Measurements from ENCODE around the gene LRIG2.
"Not testable (repeated sequence)": the region's sequence is repeated elsewhere in the genome, so short reads cannot be mapped to it uniquely, and the experiment has no call there.

Gene LRIG2

GRCh38 chr1:113129529-113130185 is 56.7 kb downstream of the LRIG2 start:
- no peak for DNase-seq (ENCODE audit: low read depth, low spot score)

DNA sequence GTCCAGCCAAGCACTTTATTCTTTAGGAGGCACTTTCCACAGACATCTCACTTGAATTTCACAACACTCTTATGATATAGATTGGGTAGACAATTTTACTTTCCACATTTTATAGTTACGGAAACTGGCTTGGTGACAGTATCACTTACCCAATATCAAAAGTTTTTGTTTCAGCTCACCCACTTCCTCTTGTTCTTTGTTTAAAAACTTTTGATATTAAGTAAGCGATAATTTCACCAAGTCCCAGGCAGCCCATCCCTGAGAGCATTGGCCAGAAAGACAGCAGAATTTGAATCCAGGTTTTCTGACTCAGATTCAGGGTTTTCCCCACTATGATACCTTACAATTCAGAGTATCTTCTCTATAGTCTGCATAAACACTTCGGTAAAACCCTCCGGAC is 60.0 kb downstream of the LRIG2 start:
- DNase-seq (ENCODE audit: low read depth, low spot score) = no peak

DNA sequence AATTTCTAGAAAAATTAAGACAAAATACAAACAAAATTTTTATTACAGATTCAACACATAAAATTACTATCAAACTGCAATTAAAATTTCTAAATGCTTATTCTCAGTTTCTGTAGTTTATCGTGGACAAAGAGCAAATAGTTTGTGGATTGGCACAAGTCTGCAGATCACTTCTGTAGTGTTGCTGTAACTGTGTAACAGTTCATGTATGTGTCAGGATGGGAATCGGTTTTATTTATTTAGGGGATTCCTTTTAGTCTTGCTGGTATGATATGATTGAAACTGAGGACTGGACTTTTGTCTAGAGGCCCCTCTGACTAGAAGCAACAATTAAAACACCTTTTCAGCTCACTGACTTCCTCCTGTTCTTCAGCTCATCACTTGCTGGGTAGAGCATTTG is 60.8 kb downstream of the LRIG2 start:
- DNase-seq (ENCODE audit: low read depth, low spot score) = no peak

GRCh38 chr1:113135460-113135859 is 62.5 kb downstream of the LRIG2 start:
- DNase-seq (ENCODE audit: low read depth, low spot score) = no peak

DNA sequence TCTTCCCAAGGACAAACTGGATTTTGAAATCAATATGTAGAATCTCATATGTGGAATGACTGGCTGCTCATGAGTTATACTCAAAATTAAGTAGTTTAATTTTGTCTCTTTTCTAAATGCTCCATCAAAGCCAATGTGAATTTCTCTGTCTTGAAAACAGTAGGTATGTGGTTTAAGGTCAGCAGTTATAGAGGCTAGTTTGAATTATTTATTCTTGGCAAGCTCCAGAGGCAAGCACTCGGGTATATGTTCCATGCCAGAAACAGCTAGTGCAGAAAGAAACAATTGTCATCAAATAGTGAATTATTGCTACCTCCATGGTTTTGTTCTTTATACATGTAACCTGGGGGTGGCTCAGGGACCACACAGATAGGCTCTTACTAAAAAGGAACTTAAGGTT is 63.5 kb downstream of the LRIG2 start:
- DNase-seq (ENCODE audit: low read depth, low spot score) = no peak

- DNase-seq (ENCODE audit: low read depth, low spot score) = no peak
These were observed 64.6 kb downstream of the LRIG2 start for GRCh38 chr1:113137563-113137962.

GRCh38 chr1:113138778-113139177 is 65.8 kb downstream of the LRIG2 start:
- DNase-seq (ENCODE audit: low read depth, low spot score) = no peak

- no peak for DNase-seq (ENCODE audit: low read depth, low spot score)
These were observed 67.2 kb downstream of the LRIG2 start for GRCh38 chr1:113140176-113140575.

GRCh38 chr1:113140588-113141446 is 67.8 kb downstream of the LRIG2 start:
- peak; percentile 27 for DNase-seq (ENCODE audit: low read depth, low spot score)

DNA sequence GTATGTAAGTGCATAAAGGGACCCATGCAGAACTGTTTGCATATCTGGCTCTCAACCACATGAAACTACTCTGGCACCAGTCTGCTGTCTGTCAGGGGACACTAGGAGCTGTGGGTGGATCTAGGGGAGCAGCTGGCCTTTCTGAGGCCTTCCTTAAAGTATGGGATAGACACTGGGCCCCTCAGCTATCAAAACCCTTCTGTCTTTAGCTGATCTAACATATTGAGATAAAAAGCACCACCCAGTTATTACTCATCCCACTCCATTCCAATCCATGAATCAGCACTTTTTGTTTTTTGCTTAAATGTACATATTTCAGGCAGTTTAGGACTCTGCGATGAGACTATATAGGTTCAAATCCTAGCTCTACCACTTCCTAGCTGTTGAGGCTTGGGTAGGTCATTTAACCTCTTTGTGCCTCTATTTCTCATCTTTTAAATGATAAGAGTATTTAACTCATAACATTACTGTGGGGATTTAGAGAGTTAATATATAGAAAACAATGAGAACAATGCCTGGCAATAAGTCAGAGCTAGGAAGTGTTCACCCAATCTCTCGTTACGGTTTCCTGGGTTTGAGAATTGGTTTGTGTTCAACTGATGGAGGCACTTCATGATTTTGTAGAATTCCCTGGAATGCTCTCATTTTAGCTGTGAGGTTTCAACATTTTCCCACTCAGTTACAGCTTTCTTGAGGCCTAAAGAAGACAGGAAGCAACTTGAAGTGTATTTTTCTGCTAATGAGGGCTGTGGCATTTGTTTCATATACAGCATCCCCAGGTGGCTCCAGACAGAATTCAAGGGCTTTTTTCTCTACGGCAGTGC is 68.9 kb downstream of the LRIG2 start:
- DNase-seq (ENCODE audit: low read depth, low spot score) = no peak

- no peak for DNase-seq (ENCODE audit: low read depth, low spot score)
These were observed 69.8 kb downstream of the LRIG2 start for GRCh38 chr1:113142791-113143190.

DNA sequence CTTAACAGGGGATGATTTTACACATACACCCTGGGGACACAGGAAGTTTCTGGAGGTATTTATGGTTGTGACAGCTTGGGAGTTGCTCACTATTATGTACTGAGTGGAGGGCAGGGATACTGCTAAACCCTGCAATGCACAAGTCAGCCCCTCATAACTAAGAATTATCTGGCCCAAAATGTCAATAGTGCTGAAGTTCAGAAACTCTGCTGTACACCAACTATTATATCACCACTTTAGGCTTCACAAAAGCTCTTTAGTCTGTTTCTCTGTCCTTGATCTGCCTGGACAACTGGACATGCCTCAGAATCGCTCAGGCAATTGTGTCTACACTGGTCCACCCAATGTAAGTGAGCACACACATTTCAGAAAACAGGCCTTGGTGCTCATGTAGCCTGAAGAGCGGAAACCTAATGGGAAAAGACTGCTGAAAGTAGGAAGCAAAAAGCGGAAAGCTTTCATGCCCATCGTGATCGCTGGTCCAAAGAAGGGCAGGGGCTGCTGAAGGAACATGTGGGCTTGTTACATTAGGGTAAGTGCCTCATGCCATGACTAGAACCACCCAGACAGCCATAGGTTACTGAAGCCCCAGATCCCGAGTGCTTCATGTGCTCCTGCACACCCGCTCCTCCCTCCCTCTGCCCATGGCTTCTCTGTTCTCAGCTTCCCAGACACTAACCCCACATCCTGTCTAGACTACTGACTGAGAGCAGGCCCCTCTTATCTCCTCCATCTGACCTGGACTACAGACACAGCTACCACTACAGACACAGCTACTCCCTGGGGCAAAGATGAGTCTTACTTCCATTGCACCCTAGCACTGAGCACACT is 73.5 kb downstream of the LRIG2 start:
- no peak for DNase-seq (ENCODE audit: low read depth, low spot score)

DNA sequence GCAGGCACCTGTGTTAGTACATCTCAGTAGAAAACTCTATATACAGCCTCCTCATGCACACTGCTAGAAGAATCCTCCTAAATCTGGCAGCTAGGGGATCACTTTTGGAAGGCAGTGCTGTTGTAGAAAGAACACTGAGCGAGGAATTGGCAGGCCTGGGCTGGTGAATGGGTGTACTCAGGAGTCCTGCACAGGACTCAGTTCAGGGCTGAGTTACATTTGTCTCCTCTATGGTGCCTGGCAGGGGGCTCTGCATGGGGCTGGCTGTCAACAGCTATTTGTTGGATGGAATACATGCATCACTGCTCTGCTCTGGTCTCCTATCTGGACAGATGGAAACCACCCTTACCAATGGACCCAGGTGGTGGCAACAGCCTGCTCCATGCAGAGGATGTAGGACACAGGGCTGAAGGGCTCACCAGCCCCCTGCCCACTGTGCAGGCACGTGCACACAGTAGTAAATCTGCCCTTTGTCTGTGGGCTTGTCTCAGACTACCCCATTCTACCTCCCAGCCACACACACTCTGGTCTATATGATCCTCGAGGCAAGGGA is 74.2 kb downstream of the LRIG2 start:
- DNase-seq (ENCODE audit: low read depth, low spot score) = no peak

DNA sequence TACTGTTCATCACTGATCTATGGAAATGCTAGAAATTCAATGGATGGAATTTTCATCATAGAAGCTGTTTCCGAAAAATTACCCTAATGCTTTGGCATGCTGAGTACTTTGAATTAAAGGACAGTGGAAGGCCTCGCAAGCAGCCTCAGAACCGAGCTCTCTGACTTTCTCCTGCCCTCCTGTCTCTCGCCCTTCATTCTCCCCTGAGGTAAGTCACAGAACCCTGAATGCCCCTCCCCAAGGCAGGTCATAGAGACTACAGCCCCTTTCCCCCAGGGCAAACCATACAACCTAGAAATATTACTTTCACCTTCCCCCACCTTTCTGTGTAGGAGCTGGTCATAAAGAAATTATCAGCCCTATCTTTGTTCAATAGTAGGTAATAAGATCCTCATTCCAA is 74.8 kb downstream of the LRIG2 start:
- DNase-seq (ENCODE audit: low read depth, low spot score) = no peak

- DNase-seq (ENCODE audit: low read depth, low spot score) = not testable (repeated sequence)
These were observed 77.5 kb downstream of the LRIG2 start for GRCh38 chr1:113150494-113150893.

DNA sequence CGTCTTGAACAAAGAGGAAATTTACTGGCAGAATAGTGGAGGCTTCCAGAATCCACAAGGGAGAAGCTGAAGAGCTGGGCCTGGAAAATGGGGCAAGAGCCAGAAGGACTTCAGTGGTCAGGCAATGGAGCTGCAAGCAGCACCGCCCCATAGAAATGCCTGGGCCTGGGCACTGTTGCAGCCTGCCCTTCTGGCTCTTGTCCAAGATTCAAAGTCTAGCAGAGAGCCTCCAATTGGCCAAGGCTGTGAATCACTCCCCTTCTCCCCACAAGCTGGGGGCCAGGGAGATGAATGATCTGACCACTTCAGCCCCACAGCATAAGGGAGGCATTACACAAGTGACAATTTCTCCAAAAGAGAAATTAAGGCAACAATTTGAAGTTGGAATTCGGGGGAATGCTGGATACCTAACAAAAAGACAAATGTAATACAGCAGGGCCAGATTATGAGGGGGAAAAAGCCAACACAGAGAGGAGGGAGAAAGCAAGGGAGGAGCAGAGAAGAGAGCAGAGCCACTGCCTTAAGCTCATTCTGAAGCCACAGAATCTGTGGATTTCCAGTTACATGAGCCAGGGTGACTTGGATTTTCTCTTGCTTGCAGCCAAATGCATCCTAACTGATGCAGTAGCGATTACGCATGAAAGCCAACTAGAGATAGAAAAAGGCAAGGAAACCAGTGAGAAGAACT is 80.3 kb downstream of the LRIG2 start:
- DNase-seq (ENCODE audit: low read depth, low spot score) = no peak

- no peak for DNase-seq (ENCODE audit: low read depth, low spot score)
These were observed 83.4 kb downstream of the LRIG2 start for GRCh38 chr1:113156368-113156767.

- not testable (repeated sequence) for DNase-seq (ENCODE audit: low read depth, low spot score)
These were observed 85.7 kb downstream of the LRIG2 start for GRCh38 chr1:113158743-113159142.

GRCh38 chr1:113166473-113166872 is 93.5 kb downstream of the LRIG2 start:
- DNase-seq (ENCODE audit: low read depth, low spot score) = no peak

- DNase-seq (ENCODE audit: low read depth, low spot score) = no peak
These were observed 95.9 kb downstream of the LRIG2 start for GRCh38 chr1:113168946-113169345.

Measured in brain pericyte (primary cell).